GM12878 (cell line): ENCODE data around the gene ZYX. TPM values are rescaled to one million over a fixed set of nuclear protein-coding genes. Genes with fewer than 3 reads are reported as not detected.
A peak's percentile ranks its signal among the peaks of the same experiment; 100 is the strongest.

Source experiments
- ATAC-seq: fragments of 200-7000 bp; cut with Tn5 transposase; 3 replicates; pipeline ENCODE4 v1.9.1; 2020; ENCODE audit warnings: mild to moderate bottlenecking, moderate library complexity
- BruUV-seq: library from RNA; stranded (reverse); fragments of 400-500 nt; replicated peaks from 2 replicates; lab custom pipeline; 2021; lab: Mats Ljungman, UMichigan
- CTCF ChIA-PET: fragments of 300-600 bp; sonication (Branson Sonifier 250); formaldehyde crosslinking; extraction: SDS; loops from one replicate; lab custom pipeline; 2021; ENCODE audit warnings: inconsistent platforms; lab: Yijun Ruan, JAX
- POLR2A ChIA-PET: fragments of 350-600 bp; formaldehyde crosslinking; extraction: SDS; loops from one replicate; lab custom pipeline; 2021; ENCODE audit warnings: inconsistent platforms; lab: Charles Lee
- RAD21 ChIA-PET: fragments of 300-600 bp; sonication (Branson Sonifier 250); formaldehyde crosslinking; loops from one replicate; lab custom pipeline; 2023; ENCODE audit warnings: antibody characterized with exemption; ENCODE audit not compliant: unreplicated experiment; lab: Charles Lee
- SMC1A ChIA-PET: fragments of 300-600 bp; sonication (Branson Sonifier 250); formaldehyde crosslinking; loops from one replicate; lab custom pipeline; 2023; ENCODE audit not compliant: unreplicated experiment, uncharacterized antibody; lab: Charles Lee
- DNase-seq: peaks from one replicate; pipeline ENCODE4 v3.0.0-alpha.2; 2011; ENCODE audit warnings: low read depth, low spot score
- FAIRE-seq: peaks from 3 replicates; lab custom pipeline; 2011; peaks lifted over from hg19 to GRCh38; lab: Jason Lieb, UNC
- H2AFZ ChIP-seq: 2 replicates; pipeline ENCODE4 v1.6.0; 2011; ENCODE audit warnings: low read depth, low read length, control low read depth; ENCODE audit not compliant: control insufficient read depth
- H3K27ac ChIP-seq: 2 replicates; pipeline ENCODE4 v1.5.1; 2011; ENCODE audit warnings: control low read depth; ENCODE audit not compliant: control insufficient read depth, insufficient read depth
- H3K27me3 ChIP-seq, 2 experiments: replicated peaks in 1 of 2; 2 replicates each; pipeline versions ENCODE4 v1.6.0 to v1.6.1; 2011; ENCODE audit warnings: low read length in 1 of 2; ENCODE audit not compliant: control insufficient read depth in 2 of 2, insufficient read depth in 2 of 2
- H3K36me3 ChIP-seq, 2 experiments: 2 replicates each; pipeline ENCODE4 v1.5.1; 2011; ENCODE audit warnings: low read length in 1 of 2; ENCODE audit not compliant: control insufficient read depth in 2 of 2, insufficient read depth in 2 of 2
- H3K4me1 ChIP-seq: 2 replicates; pipeline ENCODE4 v1.6.1; 2011; ENCODE audit warnings: mild to moderate bottlenecking, low read length, moderate library complexity, mixed read lengths; ENCODE audit not compliant: control insufficient read depth, insufficient read depth
- H3K4me2 ChIP-seq: 2 replicates; pipeline ENCODE4 v1.6.0; 2011; ENCODE audit warnings: control low read depth; ENCODE audit not compliant: control insufficient read depth, insufficient read depth
- H3K4me3 ChIP-seq: fragments of 200-600 bp; sonication (generic); 2 replicates; pipeline ENCODE4 v1.5.1; 2016
- H3K79me2 ChIP-seq: 2 replicates; pipeline ENCODE4 v1.6.0; 2011; ENCODE audit warnings: low read length; ENCODE audit not compliant: control insufficient read depth, insufficient read depth
- H3K9ac ChIP-seq: 2 replicates; pipeline ENCODE4 v1.8.0; 2011; ENCODE audit warnings: low read length, control low read depth, mixed read lengths; ENCODE audit not compliant: control insufficient read depth, insufficient read depth
- H3K9me3 ChIP-seq: replicated peaks from 3 replicates; pipeline ENCODE4 v1.5.1; 2011; ENCODE audit warnings: mild to moderate bottlenecking, low read length; ENCODE audit not compliant: control insufficient read depth, insufficient read depth
- H4K20me1 ChIP-seq: 2 replicates; pipeline ENCODE4 v1.6.0; 2011; ENCODE audit not compliant: control insufficient read depth, insufficient read depth
- CBX5 ChIP-seq: sonication (generic); IDR thresholded peaks from 2 replicates; pipeline ENCODE4 v1.6.1; 2016; ENCODE audit warnings: low read depth, moderate library complexity, mild to moderate bottlenecking, inconsistent platforms
- CHD4 ChIP-seq: fragments of 200-600 bp; sonication (generic); IDR thresholded peaks from 2 replicates; pipeline ENCODE4 v1.6.1; 2016; ENCODE audit warnings: mild to moderate bottlenecking
- E4F1 ChIP-seq: fragments of 450-650 bp; IDR thresholded peaks from 2 replicates; pipeline ENCODE4 v1.6.1; 2018; ENCODE audit warnings: borderline replicate concordance, mild to moderate bottlenecking; ENCODE audit not compliant: partially characterized antibody
- ETV6 ChIP-seq, 2 experiments: fragments of 450-650 bp in 1 of 2; IDR thresholded peaks in 1 of 2; conservative IDR thresholded peaks in 1 of 2; 2 replicates each; pipeline ENCODE4 v1.6.1; 2014; ENCODE audit warnings: antibody characterized with exemption in 1 of 2, borderline replicate concordance in 1 of 2, low read depth in 1 of 2, mild to moderate bottlenecking in 1 of 2, moderate library complexity in 1 of 2
- FOXM1 ChIP-seq: IDR thresholded peaks from 2 replicates; pipeline ENCODE4 v1.6.1; 2012; ENCODE audit warnings: low read depth, mild to moderate bottlenecking, inconsistent platforms, low read length, moderate library complexity
- SP1 ChIP-seq: IDR thresholded peaks from one replicate; pipeline ENCODE4 v1.6.1; 2011; ENCODE audit warnings: low read depth, low read length
- WGBS: methylation state at CpG from one replicate; pipeline ENCODE4 v1.1.6; 2016; ENCODE audit warnings: low lambda C conversion rate; ENCODE audit not compliant: insufficient replicate concordance, insufficient coverage; ENCODE audit errors: missing lambda C conversion rate; 5-methylcytosine and 5-hydroxymethylcytosine counted together
- in situ Hi-C: fragments of 300-500 bp; cut with MboI; formaldehyde crosslinking; loops from 9 replicates; pipeline ENCODE4 v1.14.3; 2018; ENCODE audit warnings: mixed read lengths
- intact Hi-C: fragments of 100-400 bp; cut with micrococcal nuclease; formaldehyde crosslinking; loops from one replicate; pipeline ENCODE4 v1.14.2; 2022; ENCODE audit not compliant: unreplicated experiment
- polyA plus RNA-seq, 11 experiments: library from polyadenylated mRNA; depleted of rRNA in 4 of 11; unstranded in 6 of 11; stranded (reverse) in 5 of 11; fragments of >200 nt; fragmentation: Nextera tagmentation in 4 of 11; fragmentation: Illumina TruSeq in 1 of 11; extraction: Ambion mirVana in 4 of 11; extraction: Trizol in 1 of 11; gene quantifications; 1 replicate in 1 of 11; 2 replicates in 10 of 11; pipeline versions ENCODE4 v1.2.1 to v1.2.3, GENCODE V29; 2011 to 2016; ENCODE audit warnings: inconsistent platforms in 2 of 11, missing spikeins in 2 of 11, low read depth in 1 of 11
- total RNA-seq, 4 experiments: library from RNA; depleted of rRNA in 3 of 4; stranded (reverse); fragments of >200 nt in 3 of 4; fragmentation: Illumina TruSeq in 1 of 4; extraction: Trizol in 1 of 4; gene quantifications; 2 replicates each; pipeline versions ENCODE4 v1.2.1 to v1.2.3, GENCODE V29; 2013 to 2021
- TF ChIP-seq, protein P1 (sequence below), 3 experiments: IDR thresholded peaks in 2 of 3; conservative IDR thresholded peaks in 1 of 3; 2 replicates each; pipeline ENCODE4 v1.5.1; 2011; ENCODE audit warnings: low read depth in 3 of 3, low read length in 3 of 3, mild to moderate bottlenecking in 3 of 3, control low read depth in 2 of 3, moderate library complexity in 2 of 3, inconsistent platforms in 1 of 3, mixed read lengths in 1 of 3; ENCODE audit not compliant: control insufficient read depth in 2 of 3, insufficient read depth in 1 of 3; ENCODE audit errors: extremely low read depth in 1 of 3

Gene ZYX
- total and polyA plus RNA-seq, 10 of the 15 experiments (the other 5 are each of a cell fraction or from before 2014, with no cell fraction given) = 2.1 to 100 (median 27.6) TPM

GRCh38 chr7:143408686-143409561, 27.8 kb downstream of the ZYX start, which contains the start of gene EPHA1 (continued):
- TF ChIP-seq, protein P1, sequence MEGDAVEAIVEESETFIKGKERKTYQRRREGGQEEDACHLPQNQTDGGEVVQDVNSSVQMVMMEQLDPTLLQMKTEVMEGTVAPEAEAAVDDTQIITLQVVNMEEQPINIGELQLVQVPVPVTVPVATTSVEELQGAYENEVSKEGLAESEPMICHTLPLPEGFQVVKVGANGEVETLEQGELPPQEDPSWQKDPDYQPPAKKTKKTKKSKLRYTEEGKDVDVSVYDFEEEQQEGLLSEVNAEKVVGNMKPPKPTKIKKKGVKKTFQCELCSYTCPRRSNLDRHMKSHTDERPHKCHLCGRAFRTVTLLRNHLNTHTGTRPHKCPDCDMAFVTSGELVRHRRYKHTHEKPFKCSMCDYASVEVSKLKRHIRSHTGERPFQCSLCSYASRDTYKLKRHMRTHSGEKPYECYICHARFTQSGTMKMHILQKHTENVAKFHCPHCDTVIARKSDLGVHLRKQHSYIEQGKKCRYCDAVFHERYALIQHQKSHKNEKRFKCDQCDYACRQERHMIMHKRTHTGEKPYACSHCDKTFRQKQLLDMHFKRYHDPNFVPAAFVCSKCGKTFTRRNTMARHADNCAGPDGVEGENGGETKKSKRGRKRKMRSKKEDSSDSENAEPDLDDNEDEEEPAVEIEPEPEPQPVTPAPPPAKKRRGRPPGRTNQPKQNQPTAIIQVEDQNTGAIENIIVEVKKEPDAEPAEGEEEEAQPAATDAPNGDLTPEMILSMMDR (IDR thresholded peaks at IDR 0.05 in 2 of 3, conservative IDR thresholded peaks at IDR 0.05 in 1 of 3; ENCODE audit: control insufficient read depth in 2 of 3, extremely low read depth in 1 of 3, insufficient read depth in 1 of 3, low read depth in 3 of 3, low read length in 3 of 3) = peak; percentile 19 to 22 (median 21); a peak in 2 of 6 replicates
- no peak for TF ChIP-seq CHD4
- TF ChIP-seq SP1 = no peak
- TF ChIP-seq FOXM1 = no peak

DNA sequence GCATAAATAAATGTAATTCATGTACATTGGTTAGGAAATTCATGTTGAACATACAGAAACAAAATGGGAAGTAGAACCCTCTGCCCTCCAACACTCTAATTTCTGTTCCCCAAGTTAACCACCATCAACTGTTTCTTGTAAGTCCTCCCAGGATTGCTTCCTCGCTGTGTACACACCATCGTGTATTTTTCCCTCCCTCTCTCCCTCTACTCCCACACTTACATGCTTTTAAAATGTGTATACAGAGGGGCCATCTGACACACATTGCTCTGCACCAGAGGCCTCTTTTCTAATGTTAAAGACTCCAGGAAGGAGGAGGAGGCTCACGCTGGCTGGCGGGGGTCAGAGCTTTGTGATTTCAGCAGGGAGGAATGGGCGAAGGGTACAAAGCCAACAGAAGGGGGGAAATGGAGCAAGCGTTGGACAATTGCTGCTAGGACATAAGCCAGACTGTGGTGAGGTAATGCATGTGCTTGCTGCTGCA, 29.4 kb downstream of the ZYX start:
- RAD21 ChIA-PET = no interaction called here
- Histone ChIP-seq H3K9me3 (no peaks in the 10 kb centered on the region), H3K27me3 (0 out of 4 replicates have a peak, but pooled peaks cover 0 to 4% of the 10 kb centered on the region in 2 experiments), H3K4me3 (no peak overlapping the region), H2AFZ (no peak overlapping the region), H3K36me3 (no peaks in the 10 kb centered on the region), H3K79me2 (no peaks in the 10 kb centered on the region), H3K4me1 (peaks cover 3% of the 10 kb centered on the region), H3K27ac (no peak overlapping the region), H4K20me1 (no peaks in the 10 kb centered on the region), H3K4me2 (no peak overlapping the region), H3K9ac (no peak overlapping the region)
- CTCF ChIA-PET = interaction anchor here (0.9 kb wide), 1 partner anchor 30 kb away, joined by 5 read pairs; no protein-coding TSS in a partner anchor
- FAIRE-seq (no peak), ATAC-seq (no peak), DNase-seq (no peak)
- in situ Hi-C loops = loop anchor here (10.0 kb wide), 1 partner anchor 396 kb away; no protein-coding TSS in a partner anchor
- no TSS peak for BruUV-seq
- TF ChIP-seq ETV6 (conservative IDR thresholded peaks at IDR 0.05 in 1 of 2, IDR thresholded peaks at IDR 0.05 in 1 of 2; ENCODE audit: borderline replicate concordance in 1 of 2, low read depth in 1 of 2) = no peak
- no peak for TF ChIP-seq CBX5
- TF ChIP-seq FOXM1 = no peak
- no peak for TF ChIP-seq E4F1
- POLR2A ChIA-PET = no interaction called here
- 7% methylated on average over 6 of the region's 6 CpGs for WGBS
- intact Hi-C loops = loop anchor here (10.0 kb wide), 1 partner anchor 406 kb away; no protein-coding TSS in a partner anchor
- SMC1A ChIA-PET = no interaction called here
